Endothelial cell of umbilical vein (primary cell): ENCODE data around the gene MMP8. TPM values are rescaled to one million over a fixed set of nuclear protein-coding genes. Genes with fewer than 3 reads are reported as not detected.
"Not testable (repeated sequence)": the region's sequence is repeated elsewhere in the genome, so short reads cannot be mapped to it uniquely, and the experiment has no call there.

Experiments
- BruUV-seq: library from RNA; stranded (reverse); fragments of 400-500 nt; replicated peaks from 2 replicates; lab custom pipeline; 2021; lab: Mats Ljungman, UMichigan
- CTCF ChIA-PET: fragments of 300-600, 350-600 bp; sonication (Branson Sonifier 250); formaldehyde crosslinking; loops from one replicate; lab custom pipeline; 2021; ENCODE audit warnings: antibody characterized with exemption, inconsistent platforms; lab: Charles Lee
- POLR2A ChIA-PET: fragments of 300-600, 350-600 bp; sonication (Branson Sonifier 250); formaldehyde crosslinking; loops from one replicate; lab custom pipeline; 2021; ENCODE audit warnings: antibody characterized with exemption, inconsistent platforms; lab: Charles Lee
- DNase-seq: peaks from one replicate; pipeline ENCODE4 v3.0.0-alpha.2; 2011; ENCODE audit warnings: low read depth, low spot score
- FAIRE-seq: peaks from 2 replicates; lab custom pipeline; 2011; peaks lifted over from hg19 to GRCh38; lab: Jason Lieb, UNC
- H2AFZ ChIP-seq: 2 replicates; pipeline ENCODE4 v1.6.0; 2012; ENCODE audit warnings: low read depth, low read length, control low read depth, inconsistent platforms
- H3K27ac ChIP-seq: 2 replicates; pipeline ENCODE4 v1.5.1; 2011; ENCODE audit warnings: low read depth, mild to moderate bottlenecking, control low read depth, low read length, moderate library complexity; ENCODE audit not compliant: insufficient read depth
- H3K27me3 ChIP-seq, 2 experiments: 2 replicates each; pipeline versions ENCODE4 v1.6.0 to v1.6.1; 2011; ENCODE audit warnings: low read length in 2 of 2, mixed read lengths in 1 of 2; ENCODE audit not compliant: control insufficient read depth in 2 of 2, insufficient read depth in 2 of 2
- H3K36me3 ChIP-seq, 2 experiments: 2 replicates in 1 of 2; 3 replicates in 1 of 2; pipeline ENCODE4 v1.5.1; 2011; ENCODE audit warnings: low read length in 2 of 2, mild to moderate bottlenecking in 1 of 2, moderate library complexity in 1 of 2; ENCODE audit not compliant: control insufficient read depth in 2 of 2, insufficient read depth in 2 of 2; ENCODE audit errors: extremely low read depth in 1 of 2
- H3K4me1 ChIP-seq: 3 replicates; pipeline ENCODE4 v1.5.1; 2011; ENCODE audit warnings: mild to moderate bottlenecking, low read length; ENCODE audit not compliant: control insufficient read depth, insufficient read depth; ENCODE audit errors: extremely low read depth
- H3K4me2 ChIP-seq: 2 replicates; pipeline ENCODE4 v1.6.1; 2011; ENCODE audit warnings: low read length, control low read depth, mixed read lengths; ENCODE audit not compliant: insufficient read depth
- H3K4me3 ChIP-seq, 3 experiments: fragments of 200-600 bp in 1 of 3; sonication (generic), shearing (Covaris generic) in 1 of 3; replicated peaks in 1 of 3; 2 replicates each; pipeline ENCODE4 v1.5.1; 2011 to 2016; ENCODE audit warnings: control low read depth in 3 of 3, low read length in 3 of 3, mild to moderate bottlenecking in 2 of 3, inconsistent platforms in 1 of 3, low read depth in 1 of 3, moderate library complexity in 1 of 3; ENCODE audit not compliant: insufficient read depth in 1 of 3
- H3K79me2 ChIP-seq: 2 replicates; pipeline ENCODE4 v1.6.0; 2012; ENCODE audit warnings: low read length, inconsistent platforms; ENCODE audit not compliant: control insufficient read depth, insufficient read depth
- H3K9ac ChIP-seq: replicated peaks from 2 replicates; pipeline ENCODE3; 2011; ENCODE audit warnings: low read length, control low read depth; ENCODE audit not compliant: insufficient read depth; ENCODE audit errors: extremely low read depth
- H3K9me1 ChIP-seq: replicated peaks from 3 replicates; pipeline ENCODE4 v1.6.0; 2011; ENCODE audit warnings: mild to moderate bottlenecking, low read length; ENCODE audit not compliant: control insufficient read depth, insufficient read depth; ENCODE audit errors: extremely low read depth
- H3K9me3 ChIP-seq: replicated peaks from 2 replicates; pipeline ENCODE4 v1.5.1; 2012; ENCODE audit warnings: low read length, inconsistent platforms; ENCODE audit not compliant: control insufficient read depth, insufficient read depth
- H4K20me1 ChIP-seq: replicated peaks from 2 replicates; pipeline ENCODE3; 2011; ENCODE audit warnings: mild to moderate bottlenecking, low read length; ENCODE audit not compliant: control insufficient read depth, insufficient read depth; ENCODE audit errors: extremely low read depth
- FOS ChIP-seq: IDR thresholded peaks from 2 replicates; pipeline ENCODE4 v1.6.1; 2011; ENCODE audit warnings: mild to moderate bottlenecking, low read length, moderate library complexity, borderline replicate concordance; ENCODE audit not compliant: insufficient read depth
- dilution Hi-C: fragments of 300-500 bp; cut with MboI; formaldehyde crosslinking; loops from one replicate; pipeline ENCODE4 v1.15.0; 2019; ENCODE audit warnings: low sequenced_read_pairs; ENCODE audit not compliant: extremely low pct_ligation_motif_present
- intact Hi-C: fragments of 100-400 bp; cut with micrococcal nuclease; formaldehyde crosslinking; loops from one replicate; pipeline ENCODE4 v1.10.0; 2022
- polyA plus RNA-seq, 4 experiments: library from polyadenylated mRNA; depleted of rRNA in 3 of 4; stranded (reverse) in 3 of 4; unstranded in 1 of 4; fragments of >200 nt; gene quantifications; 2 replicates each; pipeline versions ENCODE4 v1.2.1 to v1.2.3, GENCODE V29; 2011 to 2012; ENCODE audit warnings: missing spikeins in 1 of 4
- total RNA-seq: library from RNA; stranded (reverse); gene quantifications from 2 replicates; pipeline ENCODE4 v1.2.3, GENCODE V29; 2021
- TF ChIP-seq, protein P1 (sequence below), 2 donors: IDR thresholded peaks; 1 replicate in 1 of 2; 2 replicates in 1 of 2; pipeline ENCODE4 v1.5.1; 2011; ENCODE audit warnings: low read length in 2 of 2, mild to moderate bottlenecking in 2 of 2, moderate library complexity in 2 of 2, control low read depth in 1 of 2, inconsistent platforms in 1 of 2, low read depth in 1 of 2; ENCODE audit not compliant: insufficient read depth in 1 of 2; ENCODE audit errors: extremely low read depth in 1 of 2

The MMP8 gene
- total and polyA plus RNA-seq, 2 donors (not counting 3 experiments of a cell fraction or from before 2014, with no cell fraction given) = not detected

DNA sequence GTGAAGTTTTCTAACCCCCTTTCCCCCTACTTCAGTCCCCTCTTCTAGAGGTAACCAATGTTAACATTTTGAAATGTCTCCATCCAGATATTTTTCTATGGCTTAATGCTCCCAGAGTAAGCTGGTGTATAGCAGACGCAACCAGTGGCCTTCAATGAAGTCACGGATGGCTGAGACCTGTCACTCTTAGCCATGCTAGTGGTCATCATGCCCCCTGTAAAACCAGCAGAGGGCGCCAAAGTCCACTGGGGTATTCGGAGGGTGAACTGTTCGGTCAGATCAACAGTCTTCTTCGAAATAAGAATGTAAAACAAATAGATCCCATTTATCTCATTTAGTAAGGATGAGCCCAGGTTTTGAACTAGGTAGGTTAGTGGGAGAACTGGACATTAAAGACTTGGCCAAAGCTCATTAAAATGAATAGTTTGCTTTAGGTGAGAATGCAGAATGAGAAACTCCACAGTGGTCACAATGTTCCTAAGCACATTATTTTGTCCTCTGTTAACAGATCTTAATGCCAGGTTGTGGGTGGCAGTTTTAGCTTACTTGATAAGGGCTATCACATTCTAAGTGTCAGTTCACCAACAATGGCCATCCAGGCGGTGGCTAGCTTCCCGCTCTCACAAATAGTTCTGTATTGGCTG, 8.6 kb upstream of the MMP8 start:
- no TSS peak for BruUV-seq
- no peaks in the 10 kb centered on the region for H3K27me3 ChIP-seq
- CTCF ChIA-PET = interaction anchor here (0.5 to 3.0 kb wide), 17 partner anchors 27 to 324 kb away, joined by 3 to 12 read pairs (median 3); partner anchors contain the start of gene MMP10
- no peak for TF ChIP-seq FOS
- TF ChIP-seq, protein P1, sequence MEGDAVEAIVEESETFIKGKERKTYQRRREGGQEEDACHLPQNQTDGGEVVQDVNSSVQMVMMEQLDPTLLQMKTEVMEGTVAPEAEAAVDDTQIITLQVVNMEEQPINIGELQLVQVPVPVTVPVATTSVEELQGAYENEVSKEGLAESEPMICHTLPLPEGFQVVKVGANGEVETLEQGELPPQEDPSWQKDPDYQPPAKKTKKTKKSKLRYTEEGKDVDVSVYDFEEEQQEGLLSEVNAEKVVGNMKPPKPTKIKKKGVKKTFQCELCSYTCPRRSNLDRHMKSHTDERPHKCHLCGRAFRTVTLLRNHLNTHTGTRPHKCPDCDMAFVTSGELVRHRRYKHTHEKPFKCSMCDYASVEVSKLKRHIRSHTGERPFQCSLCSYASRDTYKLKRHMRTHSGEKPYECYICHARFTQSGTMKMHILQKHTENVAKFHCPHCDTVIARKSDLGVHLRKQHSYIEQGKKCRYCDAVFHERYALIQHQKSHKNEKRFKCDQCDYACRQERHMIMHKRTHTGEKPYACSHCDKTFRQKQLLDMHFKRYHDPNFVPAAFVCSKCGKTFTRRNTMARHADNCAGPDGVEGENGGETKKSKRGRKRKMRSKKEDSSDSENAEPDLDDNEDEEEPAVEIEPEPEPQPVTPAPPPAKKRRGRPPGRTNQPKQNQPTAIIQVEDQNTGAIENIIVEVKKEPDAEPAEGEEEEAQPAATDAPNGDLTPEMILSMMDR (IDR thresholded peaks at IDR 0.05; ENCODE audit: extremely low read depth in 1 of 2, insufficient read depth in 1 of 2, low read depth in 1 of 2, low read length in 2 of 2) = peak; percentile 76 to 89
- H3K36me3 ChIP-seq = no peaks in the 10 kb centered on the region
- H2AFZ ChIP-seq = peak overlapping the region; percentile 37
- no peak overlapping the region for H3K4me3 ChIP-seq
- dilution Hi-C loops = no loop called here
- intact Hi-C loops = loop anchor here (1.0 kb wide), 6 partner anchors 47 to 322 kb away; partner anchors contain the start of gene MMP10
- H3K27ac ChIP-seq = no peak overlapping the region
- H3K9ac ChIP-seq = no peak overlapping the region
- POLR2A ChIA-PET = no interaction called here
- H3K4me2 ChIP-seq = no peak overlapping the region
- no peaks in the 10 kb centered on the region for H3K9me3 ChIP-seq
- peak; percentile 73 for FAIRE-seq
- H3K4me1 ChIP-seq = peaks cover 26% of the 10 kb centered on the region
- peak; percentile 64 for DNase-seq
- H3K79me2 ChIP-seq = no peaks in the 10 kb centered on the region
- H3K9me1 ChIP-seq = no peaks in the 10 kb centered on the region
- no peaks in the 10 kb centered on the region for H4K20me1 ChIP-seq

DNA sequence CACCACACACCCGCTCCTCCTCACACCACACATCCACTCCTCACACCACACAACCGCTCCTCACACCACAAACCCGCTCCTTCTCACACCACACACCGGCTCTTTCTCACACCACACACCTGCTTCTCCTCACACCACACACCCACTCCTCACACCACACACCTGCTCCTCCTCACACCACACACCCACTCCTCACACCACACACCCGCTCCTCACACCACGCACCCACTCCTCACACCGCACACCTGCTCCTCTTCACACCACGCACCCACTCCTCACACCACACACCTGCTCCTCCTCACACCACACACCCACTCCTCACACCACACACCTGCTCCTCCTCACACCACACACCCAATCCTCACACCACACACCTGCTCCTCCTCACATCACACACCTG, 6.2 kb upstream of the MMP8 start:
- H3K79me2 ChIP-seq, H2AFZ ChIP-seq, H3K27me3 ChIP-seq, H3K36me3 ChIP-seq, H4K20me1 ChIP-seq, H3K4me3 ChIP-seq, dilution Hi-C loops, H3K9me1 ChIP-seq, H3K9ac ChIP-seq, FAIRE-seq, H3K4me2 ChIP-seq, BruUV-seq, H3K9me3 ChIP-seq, POLR2A ChIA-PET: not testable (repeated sequence)
- peak; percentile 10 for DNase-seq
- Histone ChIP-seq H3K4me1 (peaks cover 35% of the 10 kb centered on the region), H3K27ac (peak overlapping the region; percentile 97)
- intact Hi-C loops = loop anchor here (1.0 to 2.0 kb wide), 5 partner anchors 29 to 894 kb away; no protein-coding TSS in a partner anchor
- CTCF ChIA-PET = interaction anchor here (1.5 kb wide), 2 partner anchors 50 to 65 kb away, joined by 3 to 6 read pairs; partner anchors contain the start of gene MMP10
